KMS-11 (cell line): ENCODE data around the gene RAB24.

Source experiments
- H2AFZ ChIP-seq: fragments of 200-600 bp; sonication (generic); 2 replicates; pipeline ENCODE4 v1.6.1; 2016; ENCODE audit warnings: antibody characterized with exemption, mixed run types, low read depth
- H3K27ac ChIP-seq: fragments of 200-600 bp; sonication (generic); 2 replicates; pipeline ENCODE4 v1.6.1; 2016; ENCODE audit warnings: mild to moderate bottlenecking, mixed run types
- H3K27me3 ChIP-seq: fragments of 200-600 bp; sonication (generic); 2 replicates; pipeline ENCODE4 v1.6.1; 2017; ENCODE audit warnings: mild to moderate bottlenecking, low read depth, mixed run types, moderate library complexity; ENCODE audit not compliant: insufficient read depth
- H3K36me3 ChIP-seq: fragments of 200-600 bp; sonication (generic); 2 replicates; pipeline ENCODE4 v1.6.1; 2017; ENCODE audit warnings: mild to moderate bottlenecking, mixed run types; ENCODE audit not compliant: insufficient read depth
- H3K4me1 ChIP-seq: fragments of 200-600 bp; sonication (generic); 2 replicates; pipeline ENCODE4 v1.6.1; 2016; ENCODE audit warnings: mild to moderate bottlenecking, low read depth, mixed run types; ENCODE audit not compliant: poor library complexity, severe bottlenecking
- H3K4me2 ChIP-seq: fragments of 200-600 bp; sonication (generic); 2 replicates; pipeline ENCODE4 v1.7.0; 2016; ENCODE audit warnings: mild to moderate bottlenecking, mixed run types
- H3K4me3 ChIP-seq: fragments of 200-600 bp; sonication (generic); IDR thresholded peaks from 2 replicates; pipeline ENCODE4 v1.6.1; 2017; ENCODE audit warnings: low read depth, low read length, mixed read lengths; ENCODE audit not compliant: insufficient read depth
- H3K79me2 ChIP-seq: fragments of 200-600 bp; sonication (generic); 2 replicates; pipeline ENCODE4 v1.6.1; 2016; ENCODE audit warnings: low read depth, mixed run types; ENCODE audit not compliant: insufficient read depth
- H3K9ac ChIP-seq: fragments of 200-600 bp; sonication (generic); 2 replicates; pipeline ENCODE4 v1.6.1; 2016; ENCODE audit warnings: mild to moderate bottlenecking, mixed run types
- H4K20me1 ChIP-seq: fragments of 200-600 bp; sonication (generic); 2 replicates; pipeline ENCODE4 v1.6.1; 2016; ENCODE audit warnings: mild to moderate bottlenecking, mixed run types; ENCODE audit not compliant: insufficient read depth
- CTCF ChIP-seq: fragments of 200-600 bp; sonication (generic); conservative IDR thresholded peaks from 2 replicates; pipeline ENCODE4 v1.6.1; 2017; ENCODE audit warnings: low read depth, mild to moderate bottlenecking, antibody characterized with exemption, low read length, moderate library complexity, mixed read lengths

Gene RAB24

GRCh38 chr5:177325868-177326381 is 22.4 kb upstream of the RAB24 start:
- Histone ChIP-seq H2AFZ (no peak overlapping the region), H3K27ac (no peak overlapping the region), H4K20me1 (no peaks in the 10 kb centered on the region), H3K9ac (no peak overlapping the region), H3K4me2 (no peak overlapping the region), H3K4me3 (no peak overlapping the region), H3K27me3 (no peaks in the 10 kb centered on the region), H3K4me1 (no peaks in the 10 kb centered on the region), H3K79me2 (no peaks in the 10 kb centered on the region), H3K36me3 (no peaks in the 10 kb centered on the region)
- TF ChIP-seq CTCF: no peak

GRCh38 chr5:177320879-177321278 is 17.4 kb upstream of the RAB24 start:
- Histone ChIP-seq H4K20me1 (no peaks in the 10 kb centered on the region), H3K9ac (no peak overlapping the region), H3K4me3 (no peak overlapping the region), H3K27me3 (no peaks in the 10 kb centered on the region), H3K79me2 (no peaks in the 10 kb centered on the region), H3K36me3 (no peaks in the 10 kb centered on the region), H2AFZ (no peak overlapping the region), H3K4me1 (peaks cover 4% of the 10 kb centered on the region), H3K27ac (no peak overlapping the region), H3K4me2 (no peak overlapping the region)
- TF ChIP-seq CTCF: no peak

GRCh38 chr5:177319913-177320588 is 16.5 kb upstream of the RAB24 start:
- Histone ChIP-seq H3K4me1 (peaks cover 4% of the 10 kb centered on the region), H3K27me3 (no peaks in the 10 kb centered on the region), H3K27ac (no peak overlapping the region), H3K4me2 (no peak overlapping the region), H2AFZ (no peak overlapping the region), H3K4me3 (no peak overlapping the region), H3K9ac (no peak overlapping the region), H3K79me2 (no peaks in the 10 kb centered on the region), H4K20me1 (no peaks in the 10 kb centered on the region), H3K36me3 (no peaks in the 10 kb centered on the region)
- no peak for TF ChIP-seq CTCF

GRCh38 chr5:177317959-177318377 is 14.4 kb upstream of the RAB24 start:
- no peaks in the 10 kb centered on the region for H3K36me3 ChIP-seq
- TF ChIP-seq CTCF: peak; percentile 87
- H3K79me2 ChIP-seq: no peaks in the 10 kb centered on the region
- H2AFZ ChIP-seq: no peak overlapping the region
- H3K9ac ChIP-seq: no peak overlapping the region
- no peaks in the 10 kb centered on the region for H4K20me1 ChIP-seq
- H3K4me1 ChIP-seq: peaks cover 4% of the 10 kb centered on the region
- no peak overlapping the region for H3K4me2 ChIP-seq
- H3K27ac ChIP-seq: no peak overlapping the region
- H3K27me3 ChIP-seq: no peaks in the 10 kb centered on the region
- no peak overlapping the region for H3K4me3 ChIP-seq
